Right atrium auricular region (tissue), 2 donors: ENCODE measurements around the gene EXT2. TPM values are rescaled to one million over a fixed set of nuclear protein-coding genes. Genes with fewer than 3 reads are reported as not detected.

Experiments
- DNase-seq: peaks from one replicate; pipeline ENCODE4 v3.0.0-alpha.2; 2019; ENCODE audit warnings: low spot score
- H3K27ac ChIP-seq, 2 donors: fragments of 200-600 bp; sonication (generic); 1 replicate in 1 of 2; 2 replicates in 1 of 2; pipeline ENCODE4 v1.5.1; 2016 to 2019
- H3K27me3 ChIP-seq, 2 donors: fragments of 200-600 bp; sonication (generic); one replicate each; pipeline versions ENCODE4 v1.5.1 to v1.6.0; 2017 to 2019
- H3K36me3 ChIP-seq: fragments of 200-600 bp; sonication (generic); one replicate; pipeline ENCODE4 v1.5.1; 2016
- H3K4me1 ChIP-seq, 2 donors: fragments of 200-600 bp; sonication (generic); one replicate each; pipeline versions ENCODE4 v1.5.1 to v1.6.0; 2017 to 2019
- H3K4me3 ChIP-seq, 2 donors: fragments of 200-600 bp; sonication (generic); 1 replicate in 1 of 2; 2 replicates in 1 of 2; pipeline ENCODE4 v1.5.1; 2017 to 2019; ENCODE audit warnings: mild to moderate bottlenecking in 1 of 2, moderate library complexity in 1 of 2
- H3K9me3 ChIP-seq, 2 donors: fragments of 200-600 bp; sonication (generic); one replicate each; pipeline ENCODE4 v1.5.1; 2019
- CTCF ChIP-seq, 2 donors: fragments of 200-600 bp; sonication (generic); IDR thresholded peaks; one replicate each; pipeline ENCODE4 v1.5.1; 2019; ENCODE audit warnings: antibody characterized with exemption in 2 of 2
- total RNA-seq, 2 donors: library from RNA; depleted of rRNA; stranded (reverse); fragments of >200 nt; gene quantifications; one replicate each; pipeline ENCODE4 v1.1.0, GENCODE V29; 2016

EXT2 gene
- total RNA-seq, 2 donors from 2014 or later = 37.2 to 45.2 TPM

GRCh38 chr11:44078794-44079193, 16.7 kb upstream of the EXT2 start:
- DNase-seq = no peak
- Histone ChIP-seq H3K4me3 (no peak overlapping the region), H3K4me1 (no peaks in the 10 kb centered on the region), H3K27ac (no peak overlapping the region), H3K9me3 (no peaks in the 10 kb centered on the region), H3K36me3 (no peaks in the 10 kb centered on the region), H3K27me3 (no peaks in the 10 kb centered on the region)
- TF ChIP-seq CTCF (IDR thresholded peaks at IDR 0.05) = no peak

GRCh38 chr11:44079376-44079775, 16.1 kb upstream of the EXT2 start:
- Histone ChIP-seq H3K4me1 (no peaks in the 10 kb centered on the region), H3K4me3 (no peak overlapping the region), H3K27ac (no peak overlapping the region), H3K27me3 (no peaks in the 10 kb centered on the region), H3K9me3 (no peaks in the 10 kb centered on the region), H3K36me3 (no peaks in the 10 kb centered on the region)
- no peak for DNase-seq
- no peak for TF ChIP-seq CTCF (IDR thresholded peaks at IDR 0.05)

- H3K27ac ChIP-seq = no peak overlapping the region
- no peak for DNase-seq
- H3K4me1 ChIP-seq = no peaks in the 10 kb centered on the region
- no peaks in the 10 kb centered on the region for H3K27me3 ChIP-seq
- no peak overlapping the region for H3K4me3 ChIP-seq
- H3K9me3 ChIP-seq = no peaks in the 10 kb centered on the region
- H3K36me3 ChIP-seq = no peaks in the 10 kb centered on the region
- no peak for TF ChIP-seq CTCF (IDR thresholded peaks at IDR 0.05)
These were observed 14.5 kb upstream of the EXT2 start for GRCh38 chr11:44080951-44081350.

- no peak for TF ChIP-seq CTCF (IDR thresholded peaks at IDR 0.05)
- no peak overlapping the region for H3K4me3 ChIP-seq
- H3K9me3 ChIP-seq = no peaks in the 10 kb centered on the region
- no peaks in the 10 kb centered on the region for H3K36me3 ChIP-seq
- no peaks in the 10 kb centered on the region for H3K4me1 ChIP-seq
- H3K27ac ChIP-seq = no peak overlapping the region
- no peak for DNase-seq
- no peaks in the 10 kb centered on the region for H3K27me3 ChIP-seq
These were observed 12.8 kb upstream of the EXT2 start for GRCh38 chr11:44082645-44083044.

GRCh38 chr11:44083433-44083832, 12.0 kb upstream of the EXT2 start:
- TF ChIP-seq CTCF (IDR thresholded peaks at IDR 0.05) = no peak
- H3K27me3 ChIP-seq = no peaks in the 10 kb centered on the region
- no peak for DNase-seq
- H3K9me3 ChIP-seq = no peaks in the 10 kb centered on the region
- no peaks in the 10 kb centered on the region for H3K36me3 ChIP-seq
- H3K4me3 ChIP-seq = no peak overlapping the region
- H3K4me1 ChIP-seq = no peaks in the 10 kb centered on the region
- no peak overlapping the region for H3K27ac ChIP-seq

- no peak overlapping the region for H3K27ac ChIP-seq
- no peaks in the 10 kb centered on the region for H3K9me3 ChIP-seq
- H3K4me1 ChIP-seq = no peaks in the 10 kb centered on the region
- TF ChIP-seq CTCF (IDR thresholded peaks at IDR 0.05) = no peak
- DNase-seq = no peak
- H3K4me3 ChIP-seq = no peak overlapping the region
- H3K36me3 ChIP-seq = no peaks in the 10 kb centered on the region
- H3K27me3 ChIP-seq = no peaks in the 10 kb centered on the region
These were observed 11.6 kb upstream of the EXT2 start for GRCh38 chr11:44083906-44084305.
